GM18868 (cell line): ENCODE measurements around the gene COL9A1.

Source experiments
- ATAC-seq: cut with Tn5 transposase; IDR thresholded peaks from one replicate; pipeline ENCODE4 v1.9.1; 2021; ENCODE audit warnings: mild to moderate bottlenecking, moderate library complexity; ENCODE audit not compliant: unreplicated experiment

Gene COL9A1

GRCh38 chr6:70176842-70177550 is 125.9 kb downstream of the COL9A1 start:
- ATAC-seq = no peak

- ATAC-seq = no peak
Measured at GRCh38 chr6:70175770-70176169, 127.1 kb downstream of the COL9A1 start.

- no peak for ATAC-seq
Measured at GRCh38 chr6:70172252-70172651, 130.6 kb downstream of the COL9A1 start.

GRCh38 chr6:70171236-70171635 is 131.6 kb downstream of the COL9A1 start:
- no peak for ATAC-seq

- no peak for ATAC-seq
Measured at GRCh38 chr6:70168681-70169377, 134.1 kb downstream of the COL9A1 start.
